CD14-positive monocyte (primary cell): ENCODE measurements around the gene ENDOV. TPM values are rescaled to one million over a fixed set of nuclear protein-coding genes. Genes with fewer than 3 reads are reported as not detected.

ENCODE experiments used
- DNase-seq, 3 donors: peaks; one replicate each; pipeline ENCODE4 v3.0.0-alpha.2; 2011 to 2022
- H2AFZ ChIP-seq: 2 replicates; pipeline ENCODE4 v1.6.0; 2012; ENCODE audit warnings: mild to moderate bottlenecking, low read depth, low read length, inconsistent platforms; ENCODE audit not compliant: insufficient read depth, poor library complexity, severe bottlenecking
- H3K27ac ChIP-seq, 2 donors: 1 replicate in 1 of 2; 2 replicates in 1 of 2; pipeline ENCODE4 v1.5.1; 2012 to 2013; ENCODE audit warnings: low read length in 2 of 2, control low read depth in 1 of 2, inconsistent platforms in 1 of 2, low read depth in 1 of 2, mild to moderate bottlenecking in 1 of 2
- H3K27me3 ChIP-seq, 2 donors: one replicate each; pipeline versions ENCODE4 v1.6.0 to v1.6.1; 2011 to 2013; ENCODE audit warnings: low read length in 2 of 2; ENCODE audit not compliant: control insufficient read depth in 2 of 2, insufficient read depth in 2 of 2
- H3K36me3 ChIP-seq, 2 donors: replicated peaks in 1 of 2; 1 replicate in 1 of 2; 2 replicates in 1 of 2; pipeline versions ENCODE4 v1.5.1 to v1.6.1; 2012 to 2013; ENCODE audit warnings: low read length in 2 of 2, control low read depth in 1 of 2, inconsistent platforms in 1 of 2, mild to moderate bottlenecking in 1 of 2; ENCODE audit not compliant: insufficient read depth in 2 of 2, control insufficient read depth in 1 of 2
- H3K4me1 ChIP-seq, 2 donors: 1 replicate in 1 of 2; 2 replicates in 1 of 2; pipeline versions ENCODE4 v1.5.1 to v1.6.1; 2012 to 2013; ENCODE audit warnings: low read length in 2 of 2, control low read depth in 1 of 2, inconsistent platforms in 1 of 2, mild to moderate bottlenecking in 1 of 2, moderate library complexity in 1 of 2; ENCODE audit not compliant: insufficient read depth in 2 of 2, control insufficient read depth in 1 of 2
- H3K4me2 ChIP-seq: replicated peaks from 2 replicates; pipeline ENCODE3; 2012; ENCODE audit warnings: low read length, moderate library complexity, mild to moderate bottlenecking; ENCODE audit not compliant: poor library complexity, severe bottlenecking; ENCODE audit errors: extremely low read depth
- H3K4me3 ChIP-seq, 3 experiments: fragments of 200-600 bp in 1 of 3; sonication (generic) in 1 of 3; replicated peaks in 1 of 3; 1 replicate in 2 of 3; 2 replicates in 1 of 3; pipeline ENCODE4 v1.5.1; 2011 to 2013; ENCODE audit warnings: low read length in 3 of 3, mild to moderate bottlenecking in 3 of 3, control low read depth in 2 of 3, low read depth in 2 of 3, inconsistent platforms in 1 of 3, moderate library complexity in 1 of 3
- H3K79me2 ChIP-seq: 2 replicates; pipeline ENCODE4 v1.6.0; 2012; ENCODE audit warnings: mild to moderate bottlenecking, control low read depth, inconsistent platforms, low read length, moderate library complexity; ENCODE audit not compliant: insufficient read depth
- H3K9ac ChIP-seq: 2 replicates; pipeline ENCODE4 v1.6.0; 2017; ENCODE audit warnings: low read length, mild to moderate bottlenecking; ENCODE audit not compliant: insufficient read depth, poor library complexity, severe bottlenecking
- H3K9me3 ChIP-seq, 2 donors: replicated peaks in 1 of 2; 1 replicate in 1 of 2; 2 replicates in 1 of 2; pipeline versions ENCODE4 v1.5.1 to v1.6.1; 2012 to 2013; ENCODE audit warnings: low read length in 2 of 2, control low read depth in 1 of 2; ENCODE audit not compliant: control insufficient read depth in 1 of 2, insufficient read depth in 1 of 2
- H4K20me1 ChIP-seq: 2 replicates; pipeline ENCODE4 v1.6.0; 2012; ENCODE audit warnings: mild to moderate bottlenecking, low read length, control low read depth, moderate library complexity; ENCODE audit not compliant: insufficient read depth
- H3K27ac Mint-ChIP-seq, 7 donors: one replicate each; pipeline ENCODE4 v1.8.0; 2020; ENCODE audit warnings: mild to moderate bottlenecking in 7 of 7, mixed read lengths in 7 of 7, moderate library complexity in 6 of 7, inconsistent platforms in 2 of 7
- H3K27me3 Mint-ChIP-seq, 3 donors: one replicate each; pipeline ENCODE4 v1.8.0; 2021 to 2022; ENCODE audit warnings: low read depth in 3 of 3, mild to moderate bottlenecking in 3 of 3, mixed read lengths in 3 of 3, moderate library complexity in 3 of 3, inconsistent platforms in 1 of 3
- H3K36me3 Mint-ChIP-seq, 2 donors: one replicate each; pipeline ENCODE4 v1.8.0; 2020; ENCODE audit warnings: mixed read lengths in 2 of 2, inconsistent platforms in 1 of 2, mild to moderate bottlenecking in 1 of 2
- H3K4me1 Mint-ChIP-seq: one replicate; pipeline ENCODE4 v1.8.0; 2020; ENCODE audit warnings: mild to moderate bottlenecking, mixed read lengths
- H3K4me3 Mint-ChIP-seq, 2 donors: one replicate each; pipeline ENCODE4 v1.8.0; 2020; ENCODE audit warnings: mild to moderate bottlenecking in 2 of 2, mixed read lengths in 2 of 2, moderate library complexity in 1 of 2
- H3K9me3 Mint-ChIP-seq, 7 donors: one replicate each; pipeline ENCODE4 v1.8.0; 2020 to 2022; ENCODE audit warnings: mixed read lengths in 7 of 7, mild to moderate bottlenecking in 6 of 7, moderate library complexity in 6 of 7, inconsistent platforms in 2 of 7
- CTCF ChIP-seq: fragments of 200-600 bp; IDR thresholded peaks from one replicate; pipeline ENCODE4 v1.8.0; 2022; ENCODE audit warnings: antibody characterized with exemption, mild to moderate bottlenecking
- WGBS: methylation state at CpG from one replicate; pipeline ENCODE4 v1.1.5; 2013; ENCODE audit warnings: missing lambda C conversion rate; ENCODE audit not compliant: insufficient coverage; 5-methylcytosine and 5-hydroxymethylcytosine counted together
- intact Hi-C, 2 donors: fragments of 100-400 bp; cut with micrococcal nuclease; formaldehyde crosslinking; loops; one replicate each; pipeline versions ENCODE4 v1.15.0 to v1.15.1; 2023
- polyA plus RNA-seq, 3 donors: library from polyadenylated mRNA; depleted of rRNA in 1 of 3; unstranded in 2 of 3; stranded (reverse) in 1 of 3; fragments of 300-500 nt in 2 of 3; fragments of >200 nt in 1 of 3; fragmentation: Illumina TruSeq in 2 of 3; gene quantifications; 1 replicate in 2 of 3; 2 replicates in 1 of 3; pipeline ENCODE4 v1.2.3, GENCODE V29; 2012 to 2021

The ENDOV gene
- polyA plus RNA-seq, 3 donors, result 10.4 to 15.7 (median 13.3) TPM

- Histone ChIP-seq H3K9ac (no peak overlapping the region), H3K27me3 (no peaks in the 10 kb centered on the region), H2AFZ (no peak overlapping the region), H3K36me3 (no peaks in the 10 kb centered on the region), H3K4me2 (no peak overlapping the region), H3K4me1 (no peaks in the 10 kb centered on the region), H4K20me1 (no peaks in the 10 kb centered on the region), H3K27ac (no peak overlapping the region), H3K79me2 (no peaks in the 10 kb centered on the region), H3K4me3 (no peak overlapping the region), H3K9me3 (no peaks in the 10 kb centered on the region)
- Mint-ChIP-seq H3K27me3 (peaks cover 3 to 5% (median 4%) of the 10 kb centered on the region in 3 donors), H3K4me1 (no peaks in the 10 kb centered on the region), H3K4me3 (no peak overlapping the region), H3K27ac (no peak overlapping the region), H3K9me3 (peaks cover 0 to 3% (median 0%) of the 10 kb centered on the region in 7 donors), H3K36me3 (no peaks in the 10 kb centered on the region)
- DNase-seq, result no peak
- TF ChIP-seq CTCF, result no peak
- 91% methylated on average over 3 of the region's 6 CpGs for WGBS
- intact Hi-C loops, result no loop called here
Measured at GRCh38 chr17:80432961-80433550, 18.1 kb downstream of the ENDOV start.

GRCh38 chr17:80433916-80434666 lies 19.1 kb downstream of the ENDOV start:
- no peak overlapping the region for H3K27ac Mint-ChIP-seq
- no peak overlapping the region for H3K27ac ChIP-seq

More at GRCh38 chr17:80433916-80434666, 19.1 kb downstream of the ENDOV start:
- Mint-ChIP-seq H3K36me3 (no peaks in the 10 kb centered on the region), H3K27me3 (peaks cover 2 to 5% (median 3%) of the 10 kb centered on the region in 3 donors), H3K4me3 (no peak overlapping the region), H3K4me1 (no peaks in the 10 kb centered on the region), H3K9me3 (peaks cover 0 to 3% (median 0%) of the 10 kb centered on the region in 7 donors)
- Histone ChIP-seq H4K20me1 (no peaks in the 10 kb centered on the region), H3K36me3 (no peaks in the 10 kb centered on the region), H3K9me3 (no peaks in the 10 kb centered on the region), H3K9ac (no peak overlapping the region), H3K4me2 (no peak overlapping the region), H3K4me3 (no peak overlapping the region), H3K79me2 (no peaks in the 10 kb centered on the region), H2AFZ (no peak overlapping the region), H3K4me1 (no peaks in the 10 kb centered on the region), H3K27me3 (no peaks in the 10 kb centered on the region)
- intact Hi-C loops, result no loop called here
- no peak for TF ChIP-seq CTCF
- WGBS, result 86% methylated on average over 11 of the region's 12 CpGs
- no peak for DNase-seq
